NCI-H345 treated with DMSO at 0.1 percent for 48 hours (cell line): ENCODE results near the gene SLC25A21.

Experiments
- DNase-seq: peaks from one replicate; lab custom pipeline; 2025; ENCODE audit not compliant: unreplicated experiment; lab: John Stamatoyannopoulos, UW

Gene SLC25A21

GRCh38 chr14:36671149-36671548 lies 501.3 kb downstream of the SLC25A21 start:
- peak; percentile 46 for DNase-seq

DNA sequence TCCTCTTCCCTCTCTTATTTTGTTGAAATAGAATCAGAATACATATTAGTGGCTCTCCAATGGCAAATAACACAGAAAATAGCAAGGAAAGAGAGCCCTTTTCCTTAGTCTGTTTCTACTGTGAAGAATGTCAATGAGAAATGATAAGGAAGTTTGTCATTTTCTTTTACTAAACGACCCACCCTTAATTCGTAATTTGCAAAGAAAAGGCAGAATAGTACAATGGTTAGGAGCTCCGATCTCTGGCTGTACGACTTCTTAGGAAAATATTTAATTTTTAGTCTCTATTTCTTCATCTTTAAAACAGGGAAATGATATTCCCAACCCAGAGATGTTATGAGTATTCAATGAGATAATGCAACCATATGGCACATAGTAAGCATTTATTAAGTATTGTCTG lies 504.7 kb downstream of the SLC25A21 start:
- no peak for DNase-seq

- no peak for DNase-seq
Measured at GRCh38 chr14:36666416-36667206, 505.8 kb downstream of the SLC25A21 start.

- DNase-seq, result peak; percentile 48
Measured at GRCh38 chr14:36665887-36666415, 506.5 kb downstream of the SLC25A21 start.

DNA sequence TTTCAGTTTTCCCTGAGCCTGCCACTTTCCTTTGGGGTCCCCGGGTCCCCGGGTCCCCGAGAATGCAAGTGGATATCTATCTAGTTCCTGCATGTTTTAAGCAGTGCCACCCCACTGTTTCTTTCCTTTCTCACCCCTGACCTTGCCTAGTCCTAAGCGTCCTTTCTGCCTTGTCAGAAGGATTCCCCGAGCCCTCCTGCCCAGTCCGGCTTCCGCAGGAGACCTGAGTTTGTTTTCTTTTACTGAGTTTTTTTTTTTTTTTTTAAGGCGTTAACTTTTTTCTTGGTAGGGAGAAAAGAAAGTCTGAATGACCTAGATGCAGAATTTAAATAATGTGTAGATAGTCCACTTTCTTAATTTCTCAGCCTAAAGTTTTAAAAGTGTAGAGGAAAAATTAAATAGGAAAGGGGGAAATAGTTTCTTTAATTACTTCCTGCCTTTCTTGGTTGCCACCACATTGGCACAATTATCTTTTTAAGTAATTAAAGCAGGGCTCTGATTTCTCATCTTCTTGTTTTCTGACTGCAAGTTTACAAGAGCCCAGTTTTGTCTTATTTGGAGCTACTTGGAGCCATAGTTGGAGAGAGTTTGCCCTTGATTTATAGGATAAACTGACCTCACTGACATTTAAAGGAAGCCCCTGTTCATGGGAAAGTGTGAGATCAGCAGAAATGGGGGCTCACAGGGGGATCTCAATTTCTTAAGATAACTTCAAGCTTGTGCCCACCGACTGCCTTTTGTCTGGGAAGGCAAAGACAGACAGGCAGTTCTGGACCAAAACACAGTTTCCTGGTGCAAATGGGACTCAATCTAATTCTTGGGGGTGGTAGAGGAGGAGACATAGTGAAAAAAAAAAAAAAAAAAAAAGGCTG lies 507.8 kb downstream of the SLC25A21 start:
- no peak for DNase-seq

DNA sequence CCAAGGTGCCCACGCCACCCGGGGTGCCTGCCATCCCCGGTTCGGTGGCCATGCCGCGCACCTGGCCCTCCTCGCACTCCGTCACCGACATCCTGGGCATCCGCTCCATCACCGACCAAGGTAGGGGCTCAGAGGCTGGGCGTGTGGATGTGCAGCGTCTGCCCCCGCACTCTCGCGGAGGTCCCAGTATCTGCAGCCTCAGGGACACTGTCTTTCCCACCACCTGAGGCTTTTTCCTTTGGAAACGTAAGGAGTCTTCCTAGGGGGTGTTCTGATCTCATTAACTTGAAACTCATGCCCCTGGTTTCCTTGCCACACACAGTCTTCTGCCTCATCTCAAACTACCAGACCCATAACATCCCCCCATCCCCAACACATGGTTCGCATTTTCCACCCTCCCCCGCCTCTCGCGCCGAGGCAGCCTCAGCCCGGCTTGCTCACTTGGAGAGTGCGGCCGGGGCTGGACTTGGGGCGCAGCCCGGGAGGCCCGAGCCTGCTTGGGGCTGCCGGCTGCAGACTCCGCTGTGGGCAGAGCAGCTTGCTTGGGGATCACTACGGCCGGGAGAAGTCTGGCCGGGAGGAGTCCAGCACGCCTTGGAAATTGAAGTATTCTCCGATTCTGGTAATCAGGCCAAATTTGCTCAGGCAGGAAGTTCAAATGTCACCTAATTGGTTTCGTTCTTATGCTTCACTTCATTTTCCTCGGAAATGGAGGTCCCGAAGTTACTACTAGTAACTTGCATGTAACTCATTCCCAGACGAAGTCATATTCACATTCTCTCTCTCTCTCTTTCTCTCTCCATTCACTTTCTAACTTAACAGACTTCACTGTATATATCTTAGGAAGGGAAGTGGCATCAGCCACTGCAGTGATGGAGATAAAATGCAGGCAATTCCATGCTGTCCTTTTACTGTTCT lies 508.7 kb downstream of the SLC25A21 start:
- peak; percentile 47 for DNase-seq

DNA sequence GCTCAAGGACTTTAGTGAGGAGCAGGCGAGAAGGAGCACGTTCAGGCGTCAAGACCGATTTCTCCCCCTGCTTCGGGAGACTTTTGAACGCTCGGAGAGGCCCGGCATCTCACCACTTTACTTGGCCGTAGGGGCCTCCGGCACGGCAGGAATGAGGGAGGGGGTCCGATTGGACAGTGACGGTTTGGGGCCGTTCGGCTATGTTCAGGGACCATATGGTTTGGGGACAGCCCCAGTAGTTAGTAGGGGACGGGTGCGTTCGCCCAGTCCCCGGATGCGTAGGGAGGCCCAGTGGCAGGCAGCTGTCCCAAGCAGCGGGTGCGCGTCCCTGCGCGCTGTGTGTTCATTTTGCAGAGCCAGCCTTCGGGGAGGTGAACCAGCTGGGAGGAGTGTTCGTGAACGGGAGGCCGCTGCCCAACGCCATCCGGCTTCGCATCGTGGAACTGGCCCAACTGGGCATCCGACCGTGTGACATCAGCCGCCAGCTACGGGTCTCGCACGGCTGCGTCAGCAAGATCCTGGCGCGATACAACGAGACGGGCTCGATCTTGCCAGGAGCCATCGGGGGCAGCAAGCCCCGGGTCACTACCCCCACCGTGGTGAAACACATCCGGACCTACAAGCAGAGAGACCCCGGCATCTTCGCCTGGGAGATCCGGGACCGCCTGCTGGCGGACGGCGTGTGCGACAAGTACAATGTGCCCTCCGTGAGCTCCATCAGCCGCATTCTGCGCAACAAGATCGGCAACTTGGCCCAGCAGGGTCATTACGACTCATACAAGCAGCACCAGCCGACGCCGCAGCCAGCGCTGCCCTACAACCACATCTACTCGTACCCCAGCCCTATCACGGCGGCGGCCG lies 509.6 kb downstream of the SLC25A21 start:
- no peak for DNase-seq

- DNase-seq, result no peak
Measured at GRCh38 chr14:36662258-36662542, 510.2 kb downstream of the SLC25A21 start.

GRCh38 chr14:36661506-36662257 lies 510.7 kb downstream of the SLC25A21 start, which contains the start of gene PAX9:
Gene PAX9 (plus strand): TSS chr14:36661860. CDS start chr14:36662090, 230 bp downstream.
- peak; percentile 97 for DNase-seq

DNA sequence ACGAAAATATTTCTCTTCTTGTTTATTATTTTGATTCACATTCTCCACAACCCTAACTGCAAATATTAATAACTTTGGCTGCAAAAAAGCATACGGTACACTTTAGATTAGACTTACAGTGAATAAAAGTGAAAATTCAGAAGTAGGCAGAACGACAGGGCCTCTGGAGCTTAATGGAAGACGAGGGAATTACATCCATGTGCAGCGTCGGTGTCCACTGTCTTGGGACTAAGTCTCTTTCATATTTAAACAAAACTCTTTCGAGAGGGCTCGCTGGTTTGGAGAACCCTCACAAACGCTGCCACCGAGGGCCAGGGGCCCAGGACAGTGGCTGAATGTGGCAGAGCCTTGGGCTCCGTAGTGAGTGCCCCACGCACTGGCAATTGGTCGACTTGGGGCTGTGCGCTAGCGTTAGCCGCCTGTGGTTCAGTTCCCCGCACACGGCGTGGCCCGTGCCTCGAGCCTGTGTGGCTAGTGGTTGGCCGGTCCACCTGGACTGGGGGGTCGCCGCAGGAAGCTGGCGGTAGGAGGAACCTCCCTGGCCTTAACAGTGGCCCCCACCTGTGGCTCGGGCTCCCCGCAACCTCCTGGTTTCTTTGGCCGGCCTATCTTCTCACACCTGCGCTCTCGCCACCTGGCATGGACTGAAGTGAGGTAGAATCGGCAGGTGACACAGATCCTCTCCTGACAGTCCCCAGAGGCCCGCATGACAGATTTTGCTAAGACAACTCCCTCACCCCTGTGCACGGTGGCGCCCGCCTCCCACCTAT lies 511.5 kb downstream of the SLC25A21 start:
- DNase-seq, result peak; percentile 97

DNA sequence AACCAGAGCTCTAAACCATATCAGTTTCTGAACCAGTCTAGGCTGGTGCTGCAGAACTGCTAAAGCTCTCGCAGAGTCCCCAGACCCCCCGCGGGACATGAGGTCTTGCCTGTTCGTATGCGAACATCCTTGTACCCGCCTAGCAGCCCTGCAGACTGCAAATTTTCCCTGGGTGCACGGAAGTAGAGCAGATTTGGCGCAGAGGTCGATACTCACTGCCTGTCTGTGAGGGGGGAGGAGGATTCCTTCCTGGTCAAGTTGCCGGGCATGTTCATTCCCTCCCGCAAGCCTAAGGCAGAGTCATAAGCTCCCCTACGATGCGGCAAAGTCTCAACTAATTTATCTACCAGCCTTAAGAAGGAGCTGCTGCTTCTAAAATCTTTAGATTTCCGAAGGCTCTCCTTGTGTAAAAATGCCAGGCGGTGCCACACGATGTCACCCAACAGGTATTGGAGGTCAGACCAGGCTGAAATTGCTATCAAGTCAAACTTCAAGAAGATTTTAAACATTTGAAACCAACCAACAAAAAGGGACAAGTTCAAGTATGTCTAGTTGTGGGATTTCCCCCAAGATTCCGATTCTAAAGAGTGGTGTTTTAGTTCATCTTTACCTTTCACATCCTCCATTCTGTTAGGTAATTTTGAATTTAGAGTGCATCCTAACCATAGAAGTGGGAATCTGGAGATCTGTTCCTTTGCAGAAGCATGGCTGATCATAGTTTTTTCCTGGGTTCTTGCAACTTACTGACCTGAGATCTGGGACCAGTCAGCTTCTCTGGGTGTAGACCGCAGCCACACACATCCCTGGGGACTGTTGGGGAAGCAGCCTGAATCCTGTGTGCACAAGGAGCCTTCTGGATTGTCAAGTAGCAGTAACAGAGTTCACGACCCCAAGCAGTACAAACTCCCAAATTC lies 512.3 kb downstream of the SLC25A21 start:
- DNase-seq, result no peak

DNA sequence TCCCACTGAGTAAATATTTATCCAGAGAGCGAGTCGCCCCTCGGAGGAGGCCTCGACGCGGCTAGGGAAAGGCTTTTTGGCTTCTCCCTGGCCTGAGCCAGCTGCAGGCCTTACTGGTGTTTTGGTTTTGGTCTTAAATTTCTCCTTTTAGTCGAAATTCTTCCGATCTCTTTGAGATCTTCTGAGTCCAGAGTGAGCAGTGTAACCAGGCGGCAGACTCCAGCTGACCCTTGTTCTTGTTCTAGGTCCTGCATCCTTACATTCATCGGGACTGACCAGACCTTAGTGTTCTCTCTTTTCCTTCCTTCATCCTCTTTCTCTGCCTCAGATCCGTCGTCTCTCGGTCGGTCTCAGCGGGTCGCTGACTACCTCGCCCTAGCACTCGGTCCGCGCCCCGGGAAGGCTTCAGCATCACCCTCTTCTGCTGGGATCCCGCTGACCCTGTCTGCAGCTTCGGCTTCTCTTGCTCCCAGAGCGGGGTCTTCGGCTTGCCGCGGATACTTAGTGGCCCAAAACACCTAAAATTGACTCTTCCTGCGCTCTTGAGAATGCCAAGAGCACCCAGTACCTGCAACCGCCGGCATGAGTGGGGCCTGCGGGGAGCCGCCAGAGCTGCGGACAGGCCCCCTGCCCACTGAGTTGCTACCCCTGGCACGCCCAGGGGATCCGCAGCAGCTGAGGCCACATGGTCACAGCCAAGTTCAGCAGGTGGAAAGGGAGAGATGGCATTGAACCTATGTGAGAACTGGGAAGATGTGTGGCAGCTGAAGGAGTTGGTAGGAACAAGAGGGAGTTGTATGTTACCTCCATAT lies 513.2 kb downstream of the SLC25A21 start:
- no peak for DNase-seq

- DNase-seq, result no peak
Measured at GRCh38 chr14:36658123-36659009, 514.0 kb downstream of the SLC25A21 start.

DNA sequence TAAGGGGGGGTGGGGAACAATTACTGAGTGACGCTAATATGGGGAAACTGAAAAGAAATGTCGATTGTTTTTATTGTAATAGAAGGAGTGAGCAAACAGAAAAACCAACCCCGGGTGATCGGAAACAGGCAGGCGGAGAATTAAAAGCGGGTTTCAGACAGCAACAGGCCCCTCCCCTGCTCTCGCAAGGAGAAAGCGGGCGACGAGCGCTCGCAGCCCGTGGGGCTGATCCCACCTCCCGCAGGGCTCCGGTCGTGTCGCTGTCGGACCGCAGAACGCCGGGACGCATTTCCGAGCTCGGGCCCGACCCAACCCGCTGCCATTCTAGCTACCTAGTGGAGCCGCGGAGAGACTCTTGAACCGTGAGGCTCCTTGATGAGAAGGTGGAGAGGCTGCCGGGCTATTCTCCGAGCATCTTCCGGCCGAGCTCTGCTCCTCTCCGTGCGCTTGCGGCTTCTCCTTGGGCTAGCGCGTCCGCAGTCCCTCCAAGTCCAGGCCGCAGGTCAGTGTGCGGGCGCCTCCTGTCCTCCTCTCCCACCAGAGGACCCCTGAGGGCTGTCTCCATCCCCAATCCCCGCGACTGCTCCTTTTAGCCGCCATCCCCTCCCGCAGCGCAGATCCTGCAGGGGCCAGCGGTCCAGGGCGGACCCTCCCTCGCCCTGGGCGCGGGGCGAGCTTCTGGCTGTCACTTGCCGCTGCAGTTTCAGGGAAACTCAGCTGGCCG lies 514.8 kb downstream of the SLC25A21 start:
- DNase-seq, result no peak
